GM12873 (cell line): Measurements from ENCODE around the gene GPC6.

Source experiments
- TF ChIP-seq, protein P1 (sequence below): IDR thresholded peaks from 2 replicates; pipeline ENCODE4 v1.5.1; 2012; ENCODE audit warnings: low read depth, mild to moderate bottlenecking, moderate library complexity, low read length, control low read depth; ENCODE audit not compliant: insufficient read depth; ENCODE audit errors: missing control alignments

The GPC6 gene

DNA sequence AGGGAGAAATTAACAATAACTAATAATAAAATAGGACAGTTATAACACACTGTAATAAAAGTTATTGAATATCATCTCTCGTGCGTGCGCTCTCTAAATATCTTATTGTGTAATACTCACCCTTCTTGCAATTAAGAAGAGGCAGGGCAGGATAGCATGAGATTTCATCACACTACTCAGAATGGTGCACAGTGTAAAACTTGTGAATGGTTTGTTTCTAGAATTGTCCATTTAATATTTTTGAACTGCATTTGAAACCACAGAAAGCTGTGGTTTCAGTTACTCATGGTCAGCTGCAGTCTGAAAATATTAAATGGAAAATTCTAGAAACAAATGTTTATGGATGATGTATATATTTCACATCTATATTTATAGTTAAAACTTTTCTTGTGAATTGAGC lies 1091.8 kb downstream of the GPC6 start:
- TF ChIP-seq, protein P1, sequence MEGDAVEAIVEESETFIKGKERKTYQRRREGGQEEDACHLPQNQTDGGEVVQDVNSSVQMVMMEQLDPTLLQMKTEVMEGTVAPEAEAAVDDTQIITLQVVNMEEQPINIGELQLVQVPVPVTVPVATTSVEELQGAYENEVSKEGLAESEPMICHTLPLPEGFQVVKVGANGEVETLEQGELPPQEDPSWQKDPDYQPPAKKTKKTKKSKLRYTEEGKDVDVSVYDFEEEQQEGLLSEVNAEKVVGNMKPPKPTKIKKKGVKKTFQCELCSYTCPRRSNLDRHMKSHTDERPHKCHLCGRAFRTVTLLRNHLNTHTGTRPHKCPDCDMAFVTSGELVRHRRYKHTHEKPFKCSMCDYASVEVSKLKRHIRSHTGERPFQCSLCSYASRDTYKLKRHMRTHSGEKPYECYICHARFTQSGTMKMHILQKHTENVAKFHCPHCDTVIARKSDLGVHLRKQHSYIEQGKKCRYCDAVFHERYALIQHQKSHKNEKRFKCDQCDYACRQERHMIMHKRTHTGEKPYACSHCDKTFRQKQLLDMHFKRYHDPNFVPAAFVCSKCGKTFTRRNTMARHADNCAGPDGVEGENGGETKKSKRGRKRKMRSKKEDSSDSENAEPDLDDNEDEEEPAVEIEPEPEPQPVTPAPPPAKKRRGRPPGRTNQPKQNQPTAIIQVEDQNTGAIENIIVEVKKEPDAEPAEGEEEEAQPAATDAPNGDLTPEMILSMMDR, result no peak

DNA sequence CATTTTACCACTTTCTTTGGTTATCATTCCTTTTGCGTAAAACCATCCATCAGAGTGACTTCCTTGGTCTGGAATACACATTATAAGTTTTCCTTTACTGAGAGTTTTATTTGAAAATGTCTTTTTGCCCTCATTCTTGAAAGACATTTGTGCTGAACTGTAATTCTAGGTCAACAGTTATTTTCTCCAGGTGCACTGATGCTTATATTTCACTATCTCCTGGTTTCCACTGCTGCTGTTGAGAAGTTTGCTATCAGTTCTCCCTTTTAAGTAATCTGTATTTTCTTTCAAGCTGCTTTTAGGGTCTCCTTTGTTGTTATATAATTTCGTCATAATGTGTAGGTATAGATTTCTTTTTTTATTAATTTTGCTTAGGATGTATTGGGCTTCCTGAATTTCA lies 1092.9 kb downstream of the GPC6 start:
- TF ChIP-seq, protein P1, result no peak

DNA sequence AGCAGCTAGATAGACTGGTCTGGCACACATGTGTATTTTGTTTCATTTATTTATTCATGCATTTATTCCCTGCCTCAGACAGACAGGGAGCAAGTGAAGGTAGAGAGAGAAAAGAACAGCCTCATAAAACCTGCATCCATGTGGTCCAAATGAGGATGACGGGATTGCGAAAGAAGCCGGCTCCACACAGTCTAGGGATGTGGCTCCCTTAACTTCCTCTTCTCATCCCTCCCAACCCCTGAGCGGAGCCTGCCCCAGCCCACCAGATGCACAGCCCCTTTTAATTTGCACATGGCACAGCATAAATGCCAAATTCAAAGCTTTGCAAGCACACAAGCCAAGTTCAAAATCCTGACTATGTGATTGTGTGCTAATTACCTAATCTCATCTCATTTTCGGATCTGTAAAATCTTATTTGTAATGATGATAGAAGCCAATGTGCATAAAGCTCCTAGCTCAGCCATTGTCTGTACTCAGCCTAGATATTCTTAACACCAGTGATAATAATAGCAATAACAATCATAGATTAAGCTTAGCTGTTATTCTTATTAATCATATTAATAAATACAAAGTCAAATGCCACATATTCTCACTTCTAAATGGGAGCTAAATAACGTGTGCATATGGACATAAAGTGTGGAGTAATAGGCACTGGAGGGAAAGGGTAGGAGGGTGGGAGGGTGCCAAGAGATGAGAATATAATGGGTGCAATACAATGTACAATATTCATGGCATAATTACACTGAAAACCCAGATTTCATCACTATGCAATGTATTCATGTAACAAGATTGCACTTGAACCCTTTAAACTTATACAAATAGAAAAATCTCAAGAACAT lies 1096.5 kb downstream of the GPC6 start:
- TF ChIP-seq, protein P1, result no peak

- TF ChIP-seq, protein P1, result no peak
These were observed 1097.5 kb downstream of the GPC6 start for GRCh38 chr13:94323764-94324758.

GRCh38 chr13:94324767-94325540 lies 1098.3 kb downstream of the GPC6 start:
- TF ChIP-seq, protein P1, result no peak

DNA sequence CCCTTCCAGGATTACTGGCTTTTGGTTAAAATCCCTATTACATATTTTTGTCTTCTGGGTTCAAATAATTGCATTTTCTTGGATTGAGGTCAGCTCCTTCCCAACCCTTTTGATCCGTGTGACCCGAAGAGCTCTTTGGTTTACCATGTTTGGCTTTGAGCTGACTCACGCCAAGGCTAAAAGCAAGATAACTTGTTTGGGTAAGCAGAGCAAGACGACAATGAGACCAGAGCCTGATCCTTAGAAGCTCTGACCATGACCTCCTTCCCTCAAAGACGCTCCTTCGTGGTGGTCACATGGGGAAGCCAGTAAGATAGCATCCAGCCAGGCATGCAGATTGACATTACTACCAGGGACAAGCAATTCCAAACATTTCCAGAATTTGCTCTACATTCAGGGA lies 1099.0 kb downstream of the GPC6 start:
- TF ChIP-seq, protein P1, result no peak
